ENCODE measurements around the gene BOD1L2.

DNA sequence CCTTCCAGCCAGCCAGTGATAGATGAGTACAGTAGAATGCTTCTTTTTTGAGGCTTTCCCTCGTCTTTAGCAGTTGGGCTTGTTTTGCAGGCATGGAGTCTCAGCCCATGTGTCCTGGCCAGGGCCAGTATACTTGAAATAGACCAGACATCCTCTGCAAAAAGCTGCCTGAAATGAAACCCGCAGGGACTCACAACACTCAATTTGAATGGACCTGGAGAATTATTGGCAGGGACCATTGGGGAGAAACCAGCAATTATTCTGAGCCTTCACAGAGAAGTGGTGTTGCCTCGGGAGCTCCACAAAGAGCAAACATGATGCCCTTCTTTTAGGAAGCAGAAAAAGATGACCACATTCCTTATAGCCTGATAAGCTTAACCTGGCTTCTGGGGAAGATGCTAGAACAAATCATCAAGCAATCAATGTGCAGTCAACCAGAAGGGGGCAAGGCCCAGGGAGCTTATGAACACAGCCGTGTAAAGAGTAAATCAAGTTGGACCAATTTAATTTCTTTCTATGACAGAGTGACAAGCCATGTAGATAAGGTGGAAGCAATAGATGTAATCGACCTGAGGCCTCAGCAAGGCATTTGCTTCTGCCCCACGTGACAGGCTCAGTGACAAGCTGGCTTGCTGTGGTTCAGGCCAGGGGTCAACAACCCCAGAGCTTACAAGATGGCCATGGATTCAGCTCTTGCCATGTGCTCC lies 42.1 kb downstream of the BOD1L2 start:
- TF ChIP-seq POLR2A (IDR thresholded peaks at IDR 0.05; ENCODE audit: low read length) (no peak), GATA1 (IDR thresholded peaks at IDR 0.05; ENCODE audit: low read depth, low read length) (no peak)
